Mesenchymal stem cell (in vitro differentiated cells and primary cell): Measurements from ENCODE around the gene CISTR.
"Not testable (repeated sequence)": the region's sequence is repeated elsewhere in the genome, so short reads cannot be mapped to it uniquely, and the experiment has no call there.

Source experiments
- DNase-seq: peaks from one replicate; pipeline ENCODE4 v3.0.0-alpha.2; 2013
- H2AFZ ChIP-seq: one replicate; pipeline ENCODE4 v1.6.1; 2013; ENCODE audit warnings: low read depth, mild to moderate bottlenecking, control low read depth, inconsistent platforms, low read length, moderate library complexity
- H2AK5ac ChIP-seq: 2 replicates; pipeline ENCODE4 v1.6.1; 2013; ENCODE audit warnings: low read length, moderate library complexity, mild to moderate bottlenecking, inconsistent platforms; ENCODE audit not compliant: severe bottlenecking
- H2BK120ac ChIP-seq: one replicate; pipeline ENCODE4 v1.6.1; 2013; ENCODE audit warnings: low read depth, mild to moderate bottlenecking, inconsistent platforms, low read length, moderate library complexity
- H2BK12ac ChIP-seq, 2 experiments: one replicate each; pipeline ENCODE4 v1.6.1; 2013; ENCODE audit warnings: inconsistent platforms in 2 of 2, low read length in 2 of 2, mild to moderate bottlenecking in 2 of 2, moderate library complexity in 2 of 2, control low read depth in 1 of 2
- H2BK15ac ChIP-seq: one replicate; pipeline ENCODE4 v1.6.1; 2013; ENCODE audit warnings: mild to moderate bottlenecking, low read depth, inconsistent platforms; ENCODE audit not compliant: poor library complexity, severe bottlenecking
- H2BK5ac ChIP-seq: 2 replicates; pipeline ENCODE4 v1.6.1; 2013; ENCODE audit warnings: low read depth, mild to moderate bottlenecking, low read length, control low read depth, inconsistent platforms; ENCODE audit not compliant: poor library complexity, severe bottlenecking
- H3K14ac ChIP-seq, 2 experiments: one replicate each; pipeline ENCODE4 v1.6.1; 2013; ENCODE audit warnings: inconsistent platforms in 2 of 2, low read length in 2 of 2, control low read depth in 1 of 2, mild to moderate bottlenecking in 1 of 2, moderate library complexity in 1 of 2
- H3K18ac ChIP-seq, 2 experiments: one replicate each; pipeline ENCODE4 v1.6.1; 2013; ENCODE audit warnings: inconsistent platforms in 2 of 2, low read length in 2 of 2, control low read depth in 1 of 2, low read depth in 1 of 2, mild to moderate bottlenecking in 1 of 2
- H3K23ac ChIP-seq, 2 experiments: one replicate each; pipeline ENCODE4 v1.6.1; 2013; ENCODE audit warnings: inconsistent platforms in 2 of 2, low read length in 2 of 2, mild to moderate bottlenecking in 2 of 2, moderate library complexity in 2 of 2, control low read depth in 1 of 2
- H3K27ac ChIP-seq: 2 replicates; pipeline ENCODE4 v1.5.1; 2013; ENCODE audit warnings: mild to moderate bottlenecking, moderate library complexity, low read length, control low read depth, inconsistent platforms; ENCODE audit not compliant: poor library complexity, severe bottlenecking
- H3K27me3 ChIP-seq, 2 experiments: 2 replicates each; pipeline versions ENCODE4 v1.6.1 to v1.7.0; 2013; ENCODE audit warnings: low read length in 2 of 2, mild to moderate bottlenecking in 2 of 2, moderate library complexity in 2 of 2, control low read depth in 1 of 2, inconsistent platforms in 1 of 2; ENCODE audit not compliant: control insufficient read depth in 1 of 2, insufficient read depth in 1 of 2
- H3K36me3 ChIP-seq, 2 experiments: 2 replicates each; pipeline versions ENCODE4 v1.6.1 to v1.7.0; 2013; ENCODE audit warnings: low read length in 2 of 2, control low read depth in 1 of 2, inconsistent platforms in 1 of 2, low read depth in 1 of 2, mild to moderate bottlenecking in 1 of 2; ENCODE audit not compliant: insufficient read depth in 2 of 2, control insufficient read depth in 1 of 2
- H3K4ac ChIP-seq, 2 experiments: one replicate each; pipeline ENCODE4 v1.6.1; 2013; ENCODE audit warnings: inconsistent platforms in 2 of 2, low read length in 2 of 2, mild to moderate bottlenecking in 2 of 2, moderate library complexity in 2 of 2, control low read depth in 1 of 2, low read depth in 1 of 2
- H3K4me1 ChIP-seq: 2 replicates; pipeline ENCODE4 v1.6.1; 2013; ENCODE audit warnings: low read depth, low read length, control low read depth; ENCODE audit not compliant: control insufficient read depth, insufficient read depth
- H3K4me2 ChIP-seq: 2 replicates; pipeline ENCODE4 v1.6.1; 2013; ENCODE audit warnings: low read length, mild to moderate bottlenecking, inconsistent platforms; ENCODE audit not compliant: poor library complexity, severe bottlenecking
- H3K4me3 ChIP-seq, 2 experiments: 2 replicates each; pipeline versions ENCODE4 v1.5.1 to v1.7.0; 2013; ENCODE audit warnings: low read length in 2 of 2, mild to moderate bottlenecking in 2 of 2, control low read depth in 1 of 2, low read depth in 1 of 2; ENCODE audit not compliant: insufficient read depth in 1 of 2
- H3K79me1 ChIP-seq: replicated peaks from 2 replicates; pipeline ENCODE4 v1.6.1; 2013; ENCODE audit warnings: mild to moderate bottlenecking, control low read depth, low read length, inconsistent platforms; ENCODE audit not compliant: poor library complexity, severe bottlenecking
- H3K9ac ChIP-seq: 2 replicates; pipeline ENCODE4 v1.7.0; 2013; ENCODE audit warnings: mild to moderate bottlenecking, low read length, moderate library complexity
- H3K9me3 ChIP-seq: 2 replicates; pipeline ENCODE4 v1.7.0; 2013; ENCODE audit warnings: mild to moderate bottlenecking, low read length; ENCODE audit not compliant: control insufficient read depth
- H4K8ac ChIP-seq: one replicate; pipeline ENCODE4 v1.6.1; 2013; ENCODE audit warnings: inconsistent platforms, mild to moderate bottlenecking, low read length, moderate library complexity
- H4K91ac ChIP-seq: one replicate; pipeline ENCODE4 v1.6.1; 2013; ENCODE audit warnings: mild to moderate bottlenecking, low read length, inconsistent platforms
- WGBS: methylation state at CpG from one replicate; pipeline ENCODE4 v1.1.7; 2013; ENCODE audit warnings: mixed read lengths; 5-methylcytosine and 5-hydroxymethylcytosine counted together

The CISTR gene

DNA sequence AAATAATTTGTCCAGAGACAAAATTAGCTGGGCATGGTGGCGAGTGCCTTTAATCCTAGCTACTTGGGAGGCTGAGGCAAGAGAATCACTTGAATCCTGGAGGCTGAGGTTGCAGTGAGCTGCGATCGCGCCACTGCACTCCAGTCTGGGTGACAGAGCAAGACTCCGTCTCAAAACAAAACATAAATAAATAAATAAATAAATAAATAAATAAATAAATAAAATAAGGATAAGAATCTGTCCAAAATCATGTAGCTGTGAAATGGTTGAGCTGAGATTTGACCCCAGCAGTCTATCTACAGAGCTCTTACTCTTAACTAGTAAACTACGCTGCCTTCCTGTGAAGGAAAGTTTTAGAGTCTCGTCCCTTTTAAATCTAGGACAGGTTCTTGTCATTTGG lies 27.9 kb upstream of the CISTR start:
- H2BK12ac ChIP-seq, H3K9me3 ChIP-seq, H3K23ac ChIP-seq, H2BK5ac ChIP-seq, H2AK5ac ChIP-seq, H3K4me1 ChIP-seq, H2BK120ac ChIP-seq, H3K4ac ChIP-seq, DNase-seq, H4K91ac ChIP-seq, H3K27ac ChIP-seq, H3K14ac ChIP-seq, H2AFZ ChIP-seq, H3K4me2 ChIP-seq, H3K9ac ChIP-seq, H3K18ac ChIP-seq, H3K79me1 ChIP-seq, H3K4me3 ChIP-seq, H2BK15ac ChIP-seq, H4K8ac ChIP-seq, H3K36me3 ChIP-seq: not testable (repeated sequence)
- peaks cover 35 to 42% of the 10 kb centered on the region in 2 experiments for H3K27me3 ChIP-seq
- 86% methylated on average over 3 of the region's 7 CpGs for WGBS

DNA sequence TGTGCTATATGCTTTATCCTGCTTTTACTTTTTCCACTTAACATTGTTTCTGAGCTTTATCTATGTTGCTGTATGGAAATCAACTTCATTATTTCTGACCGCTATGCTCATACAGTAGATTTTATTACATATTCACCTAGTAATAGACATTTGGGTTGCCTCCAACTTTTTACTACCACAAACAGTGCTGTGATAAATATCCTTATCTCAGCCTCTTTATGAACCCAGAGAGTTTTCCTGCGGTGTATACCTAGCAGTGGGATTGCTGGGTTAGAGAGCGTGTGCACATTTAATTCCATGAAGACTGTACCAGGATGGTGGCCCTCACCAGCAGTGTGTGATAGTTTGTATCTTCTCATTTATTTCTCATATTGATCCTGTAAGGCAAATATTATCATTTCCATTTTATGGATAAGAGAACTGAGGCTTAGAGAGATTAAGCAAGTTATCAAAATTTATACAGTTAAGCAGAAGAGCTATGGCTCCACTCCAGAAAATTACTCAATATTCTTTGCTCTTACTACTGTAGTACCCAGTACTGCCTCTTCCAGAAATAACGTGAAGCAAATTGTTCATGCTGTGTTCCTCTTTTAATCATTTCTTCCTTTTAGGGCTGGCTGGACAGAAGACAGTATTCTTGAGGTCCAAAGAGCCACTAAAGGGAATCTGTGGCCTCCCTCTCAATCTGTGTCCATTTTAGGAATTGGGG lies 26.3 kb upstream of the CISTR start:
- no peak overlapping the region for H3K23ac ChIP-seq
- H4K8ac ChIP-seq: no peak overlapping the region
- no peak overlapping the region for H2BK5ac ChIP-seq
- no peak overlapping the region for H2AFZ ChIP-seq
- H3K4me1 ChIP-seq: peaks cover 2% of the 10 kb centered on the region
- H3K79me1 ChIP-seq: no peaks in the 10 kb centered on the region
- H3K9me3 ChIP-seq: no peaks in the 10 kb centered on the region
- H3K36me3 ChIP-seq: no peaks in the 10 kb centered on the region
- no peak overlapping the region for H3K18ac ChIP-seq
- H3K4me3 ChIP-seq: no peak overlapping the region
- peaks cover 22 to 36% of the 10 kb centered on the region in 2 experiments for H3K27me3 ChIP-seq
- no peak overlapping the region for H4K91ac ChIP-seq
- H2BK120ac ChIP-seq: no peak overlapping the region
- no peak for DNase-seq
- H2AK5ac ChIP-seq: no peak overlapping the region
- H3K4me2 ChIP-seq: no peak overlapping the region
- no peak overlapping the region for H3K9ac ChIP-seq
- no peak overlapping the region for H2BK12ac ChIP-seq
- H2BK15ac ChIP-seq: no peak overlapping the region
- no peak overlapping the region for H3K4ac ChIP-seq
- 100% methylated on average over 2 of the region's 4 CpGs for WGBS
- no peak overlapping the region for H3K14ac ChIP-seq
- no peak overlapping the region for H3K27ac ChIP-seq

DNA sequence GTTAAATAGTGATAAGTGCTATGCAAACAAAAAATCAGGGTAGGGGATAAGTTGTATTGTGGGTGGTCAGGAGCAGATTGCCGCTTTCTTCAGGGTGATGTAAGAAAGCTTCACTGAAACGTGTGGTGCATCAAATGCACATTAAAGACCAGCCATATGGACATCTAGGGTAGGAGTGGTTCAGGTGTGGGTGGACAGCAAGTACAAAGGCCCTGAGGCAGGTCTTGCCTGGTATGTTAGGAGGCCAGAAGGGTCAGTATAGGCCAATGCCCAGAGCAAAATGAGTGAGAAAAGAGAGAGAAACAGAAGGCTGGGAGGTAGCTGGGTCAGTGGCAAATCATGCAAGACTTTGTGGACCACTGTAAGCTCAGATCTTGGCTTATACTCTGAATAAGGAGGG lies 25.6 kb upstream of the CISTR start:
- Histone ChIP-seq H3K4ac (no peak overlapping the region), H3K4me1 (peaks cover 2% of the 10 kb centered on the region), H3K23ac (no peak overlapping the region), H3K27me3 (peaks cover 15 to 29% of the 10 kb centered on the region in 2 experiments), H3K4me2 (no peak overlapping the region), H4K91ac (no peak overlapping the region), H3K4me3 (no peak overlapping the region), H3K27ac (no peak overlapping the region), H2AK5ac (no peak overlapping the region), H2BK120ac (no peak overlapping the region), H3K79me1 (no peaks in the 10 kb centered on the region), H2BK5ac (no peak overlapping the region), H3K9ac (no peak overlapping the region), H3K9me3 (no peaks in the 10 kb centered on the region), H3K14ac (no peak overlapping the region), H2BK15ac (no peak overlapping the region), H3K36me3 (no peaks in the 10 kb centered on the region), H2BK12ac (no peak overlapping the region), H4K8ac (no peak overlapping the region), H2AFZ (no peak overlapping the region), H3K18ac (no peak overlapping the region)
- WGBS: 86% methylated on average over 2 of the region's 2 CpGs
- DNase-seq: no peak

DNA sequence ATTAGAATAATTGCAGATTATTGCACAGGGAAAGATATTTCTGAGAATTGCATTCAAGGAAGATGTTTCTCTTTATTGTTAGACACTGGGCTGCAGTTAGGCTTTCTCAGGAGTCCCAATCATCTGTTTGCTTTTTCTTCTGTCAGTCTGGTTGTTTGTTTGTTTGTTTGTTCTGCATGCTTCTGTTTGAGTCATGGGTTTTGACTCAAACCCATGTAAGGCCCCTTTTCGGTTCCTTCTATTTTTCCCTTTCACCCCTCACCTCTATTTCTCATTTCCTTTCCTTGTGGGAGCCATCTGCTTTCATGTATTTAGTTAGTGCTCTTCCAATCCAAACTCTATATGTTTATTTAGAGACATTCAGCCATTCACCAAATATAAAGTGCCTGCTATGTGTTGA lies 25.1 kb upstream of the CISTR start:
- Histone ChIP-seq H3K4me2 (no peak overlapping the region), H3K14ac (no peak overlapping the region), H2AFZ (no peak overlapping the region), H3K27me3 (peaks cover 11 to 24% of the 10 kb centered on the region in 2 experiments), H4K91ac (no peak overlapping the region), H3K23ac (no peak overlapping the region), H2AK5ac (no peak overlapping the region), H3K4me1 (peaks cover 2% of the 10 kb centered on the region), H2BK5ac (no peak overlapping the region), H3K27ac (no peak overlapping the region), H3K36me3 (no peaks in the 10 kb centered on the region), H2BK15ac (no peak overlapping the region), H3K9ac (no peak overlapping the region), H3K9me3 (no peaks in the 10 kb centered on the region), H3K79me1 (no peaks in the 10 kb centered on the region), H2BK120ac (no peak overlapping the region), H3K4me3 (no peak overlapping the region), H3K4ac (no peak overlapping the region), H2BK12ac (no peak overlapping the region), H4K8ac (no peak overlapping the region), H3K18ac (no peak overlapping the region)
- no CpG with 5 or more reads among the region's 1 CpG for WGBS
- DNase-seq: no peak
